Liver (tissue), 3 donors: ENCODE measurements around the gene KYAT1.

Experiments used
- RAD21 ChIP-seq, 2 donors: IDR thresholded peaks; 2 replicates each; pipeline ENCODE4 v1.6.1; 2016; ENCODE audit warnings: antibody characterized with exemption in 2 of 2, mild to moderate bottlenecking in 2 of 2
- TF ChIP-seq, protein P1 (sequence below): fragments of 150-350 bp; IDR thresholded peaks from 2 replicates; pipeline ENCODE4 v1.5.1; 2017; ENCODE audit warnings: improper control_type of control experiment, low read depth, low read length; ENCODE audit not compliant: missing input control
- TF ChIP-seq, protein P2 (sequence below): IDR thresholded peaks from 2 replicates; pipeline ENCODE4 v1.6.1; 2016; ENCODE audit warnings: antibody characterized with exemption
- donor health status: healthy.
- donor health status: healthy.

DNA sequence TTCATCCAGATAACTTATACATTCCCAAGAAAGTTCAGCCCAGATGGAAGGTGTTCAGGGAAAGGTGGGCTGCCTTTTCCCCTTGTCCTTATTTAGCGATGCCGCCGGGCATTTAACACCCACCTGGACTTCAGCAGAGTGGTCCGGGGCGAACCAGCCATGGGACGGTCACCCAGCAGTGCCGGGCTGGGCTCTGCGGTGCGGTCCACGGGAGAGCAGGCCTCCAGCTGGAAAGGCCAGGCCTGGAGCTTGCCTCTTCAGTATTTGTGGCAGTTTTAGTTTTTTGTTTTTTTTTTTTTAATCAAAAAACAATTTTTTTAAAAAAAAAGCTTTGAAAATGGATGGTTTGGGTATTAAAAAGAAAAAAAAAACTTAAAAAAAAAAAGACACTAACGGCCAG lies 35.0 kb upstream of the KYAT1 start:
- TF ChIP-seq, protein P1, sequence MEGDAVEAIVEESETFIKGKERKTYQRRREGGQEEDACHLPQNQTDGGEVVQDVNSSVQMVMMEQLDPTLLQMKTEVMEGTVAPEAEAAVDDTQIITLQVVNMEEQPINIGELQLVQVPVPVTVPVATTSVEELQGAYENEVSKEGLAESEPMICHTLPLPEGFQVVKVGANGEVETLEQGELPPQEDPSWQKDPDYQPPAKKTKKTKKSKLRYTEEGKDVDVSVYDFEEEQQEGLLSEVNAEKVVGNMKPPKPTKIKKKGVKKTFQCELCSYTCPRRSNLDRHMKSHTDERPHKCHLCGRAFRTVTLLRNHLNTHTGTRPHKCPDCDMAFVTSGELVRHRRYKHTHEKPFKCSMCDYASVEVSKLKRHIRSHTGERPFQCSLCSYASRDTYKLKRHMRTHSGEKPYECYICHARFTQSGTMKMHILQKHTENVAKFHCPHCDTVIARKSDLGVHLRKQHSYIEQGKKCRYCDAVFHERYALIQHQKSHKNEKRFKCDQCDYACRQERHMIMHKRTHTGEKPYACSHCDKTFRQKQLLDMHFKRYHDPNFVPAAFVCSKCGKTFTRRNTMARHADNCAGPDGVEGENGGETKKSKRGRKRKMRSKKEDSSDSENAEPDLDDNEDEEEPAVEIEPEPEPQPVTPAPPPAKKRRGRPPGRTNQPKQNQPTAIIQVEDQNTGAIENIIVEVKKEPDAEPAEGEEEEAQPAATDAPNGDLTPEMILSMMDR = no peak
- TF ChIP-seq, protein P2, sequence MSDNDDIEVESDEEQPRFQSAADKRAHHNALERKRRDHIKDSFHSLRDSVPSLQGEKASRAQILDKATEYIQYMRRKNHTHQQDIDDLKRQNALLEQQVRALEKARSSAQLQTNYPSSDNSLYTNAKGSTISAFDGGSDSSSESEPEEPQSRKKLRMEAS = no peak
- TF ChIP-seq RAD21 (IDR thresholded peaks at IDR 0.05) = no peak
